NCI-H2171 (cell line): Measurements from ENCODE around the gene GIPC2.
"Not testable (repeated sequence)": the region's sequence is repeated elsewhere in the genome, so short reads cannot be mapped to it uniquely, and the experiment has no call there.

Experiments
- DNase-seq: peaks from one replicate; lab custom pipeline; 2025; lab: John Stamatoyannopoulos, UW

The GIPC2 gene, protein sequence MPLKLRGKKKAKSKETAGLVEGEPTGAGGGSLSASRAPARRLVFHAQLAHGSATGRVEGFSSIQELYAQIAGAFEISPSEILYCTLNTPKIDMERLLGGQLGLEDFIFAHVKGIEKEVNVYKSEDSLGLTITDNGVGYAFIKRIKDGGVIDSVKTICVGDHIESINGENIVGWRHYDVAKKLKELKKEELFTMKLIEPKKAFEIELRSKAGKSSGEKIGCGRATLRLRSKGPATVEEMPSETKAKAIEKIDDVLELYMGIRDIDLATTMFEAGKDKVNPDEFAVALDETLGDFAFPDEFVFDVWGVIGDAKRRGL

DNA sequence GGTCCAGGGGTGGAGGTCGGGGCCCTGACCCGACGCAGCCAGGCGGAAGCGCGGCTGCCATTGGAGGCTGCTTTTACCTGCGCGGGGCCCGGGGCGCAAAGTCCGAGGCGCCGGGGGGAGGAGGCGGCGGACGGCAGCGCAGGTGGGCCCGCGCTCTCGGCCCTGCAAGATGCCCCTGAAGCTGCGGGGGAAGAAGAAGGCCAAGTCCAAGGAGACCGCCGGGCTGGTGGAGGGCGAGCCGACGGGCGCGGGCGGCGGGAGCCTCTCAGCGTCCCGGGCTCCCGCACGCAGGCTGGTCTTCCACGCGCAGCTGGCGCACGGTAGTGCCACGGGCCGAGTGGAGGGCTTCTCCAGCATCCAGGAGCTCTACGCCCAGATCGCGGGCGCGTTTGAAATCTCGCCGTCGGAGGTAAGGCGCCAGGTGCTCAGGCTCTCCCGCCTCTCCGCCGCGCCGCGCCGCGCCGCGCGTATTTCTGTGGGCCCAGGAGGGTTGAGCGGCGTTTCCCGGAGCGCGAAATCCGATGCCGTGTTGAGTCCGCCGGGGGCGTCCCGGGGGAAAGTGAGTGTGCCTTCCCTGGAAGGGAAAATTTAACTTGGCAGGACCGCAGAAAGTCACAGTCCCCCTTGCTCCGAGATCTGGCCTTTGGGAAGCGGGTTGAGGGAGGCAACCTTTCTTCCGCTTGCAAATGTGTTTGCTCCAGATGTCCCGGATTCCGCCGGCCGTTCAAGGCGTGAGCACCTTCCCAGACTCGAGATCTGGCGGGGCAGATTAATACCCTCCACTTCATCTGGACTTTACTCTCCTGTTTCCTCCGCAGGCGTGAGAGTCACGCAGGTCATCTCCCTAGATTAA lies at the start of gene GIPC2:
GIPC2 (plus strand) TSS at position 41 of the 853 bp plus-strand sequence; CDS start at position 170, 129 bp downstream.
- DNase-seq: no peak

DNA sequence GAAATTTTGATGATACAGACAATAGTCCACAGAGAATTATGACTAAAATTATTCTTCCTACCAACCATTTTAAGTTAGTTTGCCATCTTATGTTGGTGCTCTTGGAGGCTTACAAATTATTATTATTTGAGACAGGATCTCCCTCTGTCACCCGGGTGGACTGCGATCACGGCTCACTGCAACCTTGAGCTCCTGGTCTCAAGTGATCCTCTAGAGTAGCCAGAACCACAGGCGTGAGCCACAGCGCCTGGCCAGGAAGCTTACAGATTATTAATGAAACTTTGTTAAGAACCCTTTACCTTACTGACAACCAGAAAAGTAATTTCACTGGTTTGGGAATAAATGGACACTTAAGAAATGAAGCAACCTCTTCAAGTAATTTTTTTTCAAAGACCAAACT lies 49.0 kb upstream of the GIPC2 start:
- no peak for DNase-seq

DNA sequence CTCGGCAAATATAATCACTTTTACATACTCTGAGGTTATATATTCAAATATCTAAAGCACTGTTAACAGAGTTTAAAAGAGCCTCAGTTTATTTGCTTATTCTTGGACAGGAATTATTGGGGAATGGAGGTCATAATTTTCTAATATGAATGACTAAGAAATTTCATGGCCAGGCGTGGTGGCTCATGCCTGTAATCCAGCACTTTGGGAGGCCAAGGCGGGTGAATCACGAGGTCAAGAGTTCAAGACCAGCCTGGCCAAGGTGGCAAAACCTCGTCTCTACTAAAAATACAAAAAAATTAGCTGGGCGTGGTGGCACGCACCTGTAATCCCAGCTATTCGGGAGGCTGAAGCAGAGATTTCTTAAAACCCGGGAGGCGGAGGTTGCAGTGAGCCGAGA lies 45.2 kb upstream of the GIPC2 start:
- DNase-seq: not testable (repeated sequence)

DNA sequence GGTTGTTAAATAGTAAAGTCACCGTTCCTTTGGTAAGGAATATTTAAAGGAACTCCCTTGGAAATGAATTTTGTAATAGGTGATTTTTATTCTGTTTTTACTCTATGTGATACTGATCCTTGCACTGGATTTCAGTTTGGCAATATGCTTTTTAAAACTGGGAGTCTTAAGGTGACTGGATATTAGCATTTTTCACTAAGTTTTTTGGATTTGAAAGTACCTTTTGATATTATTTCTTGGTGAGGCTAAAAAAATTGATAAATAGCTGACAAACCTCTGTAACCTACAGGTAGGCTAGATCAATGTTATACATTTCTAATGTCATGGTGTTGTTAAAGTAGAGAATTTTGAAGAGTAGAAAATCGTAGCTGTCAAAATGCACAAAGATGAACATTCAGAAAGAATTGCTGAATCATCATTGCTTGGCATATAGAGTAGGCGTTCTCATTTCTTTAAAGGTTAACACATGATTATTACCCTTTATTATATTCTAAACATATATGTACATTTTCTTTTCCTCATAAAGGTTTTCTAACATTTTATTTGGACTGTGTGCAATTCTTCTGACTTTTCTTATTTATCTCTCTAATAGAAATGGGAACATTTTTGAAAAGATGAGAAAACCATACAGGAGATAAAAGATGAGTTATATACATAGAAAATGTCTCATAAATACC lies 42.6 kb upstream of the GIPC2 start:
- DNase-seq: no peak

DNA sequence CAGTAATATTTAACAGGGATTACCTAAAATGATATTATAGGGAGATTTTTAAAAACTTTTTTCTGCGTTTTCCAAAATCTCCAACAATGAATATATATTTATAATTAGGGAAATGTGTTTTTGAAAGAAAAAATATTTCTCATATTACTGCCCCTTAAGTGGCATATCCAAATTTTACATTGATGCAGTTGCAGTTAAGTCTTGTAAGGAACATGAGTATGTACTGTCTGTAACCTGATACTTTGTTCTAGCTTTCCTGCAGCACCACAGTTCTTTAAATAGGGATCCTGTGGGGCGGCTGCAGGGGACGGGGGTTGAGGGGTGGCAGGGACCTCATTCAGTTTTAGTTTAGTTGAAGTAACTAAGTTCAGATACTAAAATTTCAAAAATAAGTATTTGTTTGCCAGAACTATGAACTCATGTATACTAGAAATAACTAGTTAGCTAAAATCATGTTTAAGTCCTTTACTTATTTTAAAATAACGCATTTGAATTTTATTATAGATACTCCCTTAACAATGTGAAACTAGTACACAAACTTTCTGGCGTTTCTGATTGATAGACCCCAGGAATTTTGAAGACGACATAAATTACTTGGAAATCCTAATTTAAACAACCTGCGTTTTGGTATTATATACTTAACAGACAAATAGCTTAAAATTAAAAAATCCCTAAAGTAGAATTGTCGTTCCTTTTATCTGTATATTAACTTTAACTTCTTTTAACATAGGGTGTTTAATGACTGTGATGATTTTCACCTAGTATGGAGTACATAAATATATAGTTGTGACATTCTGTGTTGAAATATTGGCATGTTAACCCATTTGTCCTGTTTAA lies 41.7 kb upstream of the GIPC2 start:
- peak; percentile 17 for DNase-seq

DNA sequence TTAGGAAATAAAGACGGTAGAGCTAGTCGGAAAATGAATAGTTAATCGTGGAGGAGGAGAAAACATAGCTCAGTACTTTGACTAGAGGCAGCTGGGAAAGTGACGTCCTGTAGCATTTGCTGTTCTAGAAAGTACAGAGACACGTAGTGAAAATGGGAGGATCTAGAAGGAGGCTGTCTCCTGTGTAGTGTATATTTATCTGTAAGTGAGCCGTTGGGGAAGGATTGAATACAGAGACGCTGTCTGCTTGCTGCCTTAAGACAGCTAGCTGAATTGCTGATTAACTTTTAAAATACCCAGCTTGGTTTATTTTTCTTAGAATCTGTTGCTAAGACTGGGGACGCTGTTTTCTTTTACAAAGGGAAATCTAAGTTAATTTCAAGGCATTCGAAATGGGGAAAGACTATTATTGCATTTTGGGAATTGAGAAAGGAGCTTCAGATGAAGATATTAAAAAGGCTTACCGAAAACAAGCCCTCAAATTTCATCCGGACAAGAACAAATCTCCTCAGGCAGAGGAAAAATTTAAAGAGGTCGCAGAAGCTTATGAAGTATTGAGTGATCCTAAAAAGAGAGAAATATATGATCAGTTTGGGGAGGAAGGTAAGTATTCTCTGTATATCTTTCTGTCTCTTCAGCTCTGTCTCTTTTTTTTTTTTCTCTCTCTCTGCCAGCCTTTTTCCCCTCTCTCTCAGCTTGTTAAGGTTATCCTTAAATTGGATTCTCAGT lies 40.9 kb upstream of the GIPC2 start, which contains the start of gene DNAJB4:
DNAJB4 (plus strand) TSS at position 221 of the 729 bp plus-strand sequence; CDS start at position 393, 172 bp downstream.
- DNase-seq: peak; percentile 59

DNA sequence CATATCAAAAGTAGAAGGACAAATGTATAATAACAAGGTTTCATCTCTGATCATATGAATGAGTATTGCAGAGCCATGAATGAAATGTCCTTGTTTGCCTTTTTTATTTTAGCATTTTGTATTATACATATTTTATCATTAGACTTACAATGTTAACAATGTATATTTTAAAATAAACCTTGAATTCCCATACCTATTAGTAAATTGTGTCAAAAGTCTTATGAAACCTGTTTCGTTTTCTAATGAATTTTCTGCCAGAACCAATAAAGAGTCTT lies 40.4 kb upstream of the GIPC2 start:
- no peak for DNase-seq

DNA sequence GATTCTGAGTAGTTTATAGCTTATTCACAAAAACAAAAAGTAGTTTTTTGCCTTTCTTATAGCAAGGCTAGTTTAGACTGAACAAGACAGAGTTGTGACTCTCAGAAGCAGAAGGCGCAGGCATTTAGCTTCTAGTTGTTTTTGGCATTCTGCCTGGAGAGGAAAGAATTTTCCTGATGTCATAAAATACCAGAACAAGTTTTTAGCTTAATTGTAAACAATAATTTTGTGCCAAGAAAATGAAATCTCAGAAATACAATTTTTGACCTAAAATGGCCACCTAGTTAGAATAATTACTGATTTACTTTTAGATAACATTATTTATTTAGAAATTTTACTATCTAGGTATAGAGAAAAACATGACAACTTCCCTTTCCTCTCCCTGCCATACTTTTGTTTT lies 40.0 kb upstream of the GIPC2 start:
- peak; percentile 17 for DNase-seq

DNA sequence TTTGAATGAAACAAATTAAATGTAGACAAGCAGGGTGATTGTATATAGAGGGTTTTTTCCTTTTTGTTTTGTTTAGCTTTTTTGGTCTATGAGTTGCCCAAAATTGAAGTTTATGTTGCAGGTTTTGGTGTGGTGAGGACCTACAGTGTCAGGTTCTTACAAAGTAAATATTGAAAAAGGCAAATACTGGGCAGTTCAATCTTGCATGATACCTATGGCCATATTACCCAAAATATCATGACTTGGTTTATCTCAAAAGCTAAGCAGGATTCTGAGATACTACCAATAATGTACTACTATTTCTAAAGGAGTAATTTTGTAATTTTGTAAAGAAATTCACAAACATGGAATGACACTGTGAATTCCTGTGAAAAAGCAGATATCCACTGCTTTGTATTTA lies 39.2 kb upstream of the GIPC2 start:
- DNase-seq: no peak

DNA sequence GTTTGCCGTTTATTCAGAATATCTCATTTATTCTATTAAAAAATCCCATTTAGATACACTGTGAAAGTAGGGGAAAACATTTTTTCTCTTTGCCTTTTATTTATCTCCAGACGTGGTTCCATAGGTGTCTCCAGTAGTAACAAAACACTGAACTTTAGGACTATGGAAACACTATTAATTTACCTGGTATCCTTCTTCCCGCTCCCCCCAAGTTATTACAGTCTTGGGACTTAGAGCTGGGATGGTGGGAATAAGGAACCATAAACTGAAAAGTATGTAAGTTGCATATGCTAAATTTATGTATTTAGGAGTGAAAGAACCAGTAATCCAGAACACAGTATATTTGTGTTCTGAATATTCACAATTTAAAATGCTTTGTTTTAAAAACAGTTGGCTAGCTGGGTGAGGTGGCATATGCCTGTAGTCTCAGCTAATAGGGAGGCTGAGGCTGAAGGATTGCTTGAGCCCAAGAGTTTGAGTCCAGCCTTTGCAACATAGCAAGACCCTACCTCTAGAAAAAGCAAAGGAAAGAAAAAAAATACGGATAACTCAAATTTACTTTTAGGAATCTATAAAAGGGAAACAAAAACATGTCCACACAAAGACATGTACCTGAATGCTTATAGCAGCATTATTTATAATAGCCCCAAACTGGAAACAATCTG lies 38.0 kb upstream of the GIPC2 start:
- DNase-seq: no peak

DNA sequence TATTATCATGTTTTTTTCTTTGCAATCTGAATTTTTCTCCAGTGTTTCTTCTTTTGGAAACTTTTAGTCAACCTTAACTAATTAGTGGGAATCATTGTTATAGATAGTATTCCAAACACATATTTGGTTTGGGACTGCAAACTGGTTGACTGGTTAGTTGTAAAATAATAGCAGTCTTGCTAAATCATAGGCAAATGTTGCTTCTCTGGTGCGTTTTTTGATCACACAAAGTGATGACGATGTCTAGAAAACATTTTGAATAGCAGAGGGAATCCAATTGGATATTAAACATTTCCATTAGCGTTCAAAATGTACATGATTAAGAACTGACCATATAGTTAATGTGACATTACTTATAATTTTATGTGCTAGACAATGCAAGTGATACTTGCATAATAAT lies 36.5 kb upstream of the GIPC2 start:
- DNase-seq: no peak

DNA sequence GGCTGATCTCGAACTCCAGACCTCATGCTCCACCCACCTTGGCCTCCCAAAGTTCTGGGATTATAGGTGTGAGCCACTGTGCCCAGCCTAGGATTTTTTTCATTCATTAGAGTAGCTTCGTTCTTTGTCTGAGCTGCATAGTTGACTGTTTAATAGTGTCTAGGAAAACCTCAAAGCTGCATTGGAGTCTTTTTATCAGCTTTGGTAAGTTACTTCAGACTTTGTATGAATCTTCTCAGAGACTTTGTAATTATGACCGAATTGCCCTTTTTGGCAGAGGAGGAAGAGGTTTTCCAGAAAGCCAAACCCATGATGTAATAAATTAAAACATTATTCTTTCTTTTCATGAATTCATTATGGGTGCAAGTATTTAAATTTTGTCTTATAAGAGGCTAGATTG lies 35.9 kb upstream of the GIPC2 start:
- no peak for DNase-seq

DNA sequence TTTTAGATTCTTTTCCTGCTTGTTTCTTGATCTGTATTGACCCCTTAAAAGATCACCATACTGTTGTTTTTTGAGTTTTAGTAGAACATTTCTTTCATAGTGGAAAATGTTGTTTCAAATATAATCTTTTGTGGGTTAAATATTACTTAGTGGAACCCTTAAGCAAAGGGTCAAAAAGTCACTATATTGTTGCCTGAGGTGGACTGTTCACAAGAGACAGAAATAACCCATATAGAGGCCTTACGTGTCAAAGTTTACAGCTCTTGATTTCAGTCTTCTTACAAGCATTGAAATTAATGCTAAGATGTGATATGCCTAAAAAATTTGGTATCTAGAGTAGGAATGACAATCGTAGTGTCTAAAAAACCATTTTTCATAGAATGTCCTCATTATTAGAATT lies 34.7 kb upstream of the GIPC2 start:
- no peak for DNase-seq

DNA sequence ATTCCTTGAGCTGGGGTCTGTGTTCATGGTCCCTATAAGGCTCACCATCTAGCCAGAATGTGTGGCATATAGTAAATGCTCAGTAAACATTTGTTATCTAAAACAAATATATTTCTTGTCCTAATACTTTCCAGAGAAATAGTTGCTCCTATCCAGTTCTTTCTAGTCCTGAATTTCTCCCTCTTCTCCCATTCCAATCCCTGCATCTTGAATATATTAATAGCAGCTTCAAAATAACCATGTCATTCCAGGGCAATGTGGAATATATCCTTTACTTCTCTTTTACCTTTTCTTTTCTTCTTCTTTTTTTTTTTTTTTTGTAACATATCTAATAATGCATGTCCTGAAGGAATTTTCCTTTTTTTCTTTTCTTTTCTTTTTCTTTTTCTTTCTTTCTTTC lies 30.6 kb upstream of the GIPC2 start:
- DNase-seq: no peak

DNA sequence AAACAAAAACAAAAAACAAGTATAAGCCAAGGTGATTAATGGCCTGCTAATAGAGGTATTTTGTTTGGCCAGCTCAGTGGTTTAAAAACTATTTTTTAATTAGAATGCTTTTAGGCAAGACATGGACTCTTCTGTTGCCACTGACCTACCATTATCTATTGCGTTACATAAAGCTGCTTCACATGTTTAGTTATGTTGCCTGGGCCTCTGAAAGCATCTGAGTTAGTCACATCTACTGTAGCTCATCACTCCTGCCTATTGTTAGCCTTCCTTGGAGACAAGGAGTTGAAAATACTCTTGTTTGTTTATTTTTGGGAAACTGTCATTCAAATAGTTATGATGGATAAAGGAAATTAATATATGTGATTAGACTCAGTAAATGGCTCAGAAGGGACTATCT lies 26.7 kb upstream of the GIPC2 start:
- DNase-seq: no peak

DNA sequence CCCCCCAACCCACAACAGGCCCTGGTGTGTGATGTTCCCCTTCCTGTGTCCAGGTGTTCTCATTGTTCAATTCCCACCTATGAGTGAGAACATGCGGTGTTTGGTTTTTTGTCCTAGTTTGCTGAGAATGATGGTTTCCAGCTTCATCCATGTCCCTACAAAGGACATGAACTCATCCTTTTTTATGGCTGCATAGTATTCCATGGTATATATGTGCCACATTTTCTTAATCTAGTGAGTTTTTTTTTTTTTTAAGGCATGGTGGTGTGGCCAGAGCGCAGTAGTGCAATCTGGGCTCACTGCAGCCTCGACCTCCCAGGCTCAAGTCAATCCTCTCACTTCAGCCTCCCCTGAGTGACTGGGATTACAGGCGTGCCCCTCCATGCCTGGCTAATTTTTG lies 24.6 kb upstream of the GIPC2 start:
- DNase-seq: not testable (repeated sequence)

DNA sequence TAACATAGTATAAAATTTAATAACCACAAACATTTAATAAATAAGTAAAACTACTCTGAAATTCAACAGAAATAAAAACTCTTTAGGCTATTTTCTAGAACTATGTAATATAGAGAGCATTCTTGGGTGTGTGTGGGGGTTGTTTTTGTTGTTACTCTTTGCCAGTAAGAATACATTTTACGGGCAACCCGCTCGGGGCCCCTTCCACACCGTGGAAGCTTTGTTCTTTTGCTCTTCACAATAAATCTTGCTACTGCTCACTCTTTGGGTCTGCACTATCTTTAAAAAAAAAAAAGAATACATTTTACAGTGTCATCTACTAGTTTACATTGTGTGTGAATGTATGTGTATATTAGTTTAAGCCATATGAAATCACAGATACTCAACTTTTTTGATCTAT lies 16.0 kb upstream of the GIPC2 start:
- DNase-seq: no peak

DNA sequence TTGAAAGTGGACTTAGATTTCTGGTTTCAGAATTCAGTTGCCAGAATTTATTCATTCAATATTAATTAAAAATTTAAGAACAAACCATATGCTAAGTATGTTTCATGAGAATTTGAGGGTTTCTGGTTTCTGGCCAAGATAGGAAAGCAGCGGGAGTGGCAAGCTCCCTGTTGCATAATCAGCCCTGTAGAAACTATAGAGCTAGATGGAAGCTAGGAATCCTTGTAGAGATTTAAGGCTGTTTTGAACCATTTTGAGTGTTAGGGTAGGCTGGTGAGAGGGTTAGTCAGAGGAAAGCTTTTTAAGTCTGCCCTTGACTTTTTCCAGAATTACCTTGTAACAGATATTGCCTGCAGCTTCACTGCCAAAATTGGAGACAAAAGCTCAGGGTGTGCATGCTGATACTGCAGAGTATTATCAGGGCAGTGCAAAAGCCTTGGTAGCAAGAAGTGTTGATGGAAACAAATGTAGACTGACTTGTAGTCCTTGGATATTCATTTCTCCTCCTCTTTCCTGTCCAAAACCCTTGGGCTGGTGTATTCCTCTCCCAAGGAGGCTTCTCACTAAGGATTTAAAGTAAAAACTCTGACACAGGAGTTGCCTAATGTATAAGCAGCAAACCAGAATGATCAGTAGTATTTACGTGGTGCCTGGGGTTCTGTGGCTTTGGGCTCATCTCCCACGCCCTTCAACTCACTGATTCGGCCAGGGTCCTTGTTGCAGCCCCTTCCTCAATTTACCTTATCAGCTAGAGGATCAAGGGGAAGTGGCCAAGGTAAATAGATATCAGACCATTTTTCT lies 12.6 kb upstream of the GIPC2 start:
- no peak for DNase-seq

DNA sequence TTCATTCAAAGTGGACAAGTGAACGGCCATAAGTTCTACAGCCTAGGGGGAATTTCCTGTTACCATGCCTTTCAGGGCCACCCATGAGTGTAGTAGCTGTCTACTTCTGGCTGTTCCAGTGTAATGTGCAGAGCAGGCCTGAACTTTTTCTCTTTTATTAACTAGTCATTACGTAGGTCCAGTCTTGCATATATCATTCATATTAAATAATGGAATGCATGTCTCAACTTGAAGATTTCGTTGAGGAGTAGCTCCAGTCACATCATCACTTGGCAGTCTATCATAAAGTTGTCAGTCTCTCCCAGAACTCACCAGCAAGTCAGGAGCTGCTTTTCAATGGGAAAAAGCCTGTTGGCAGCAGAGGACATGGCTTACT lies 12.0 kb upstream of the GIPC2 start:
- DNase-seq: no peak

DNA sequence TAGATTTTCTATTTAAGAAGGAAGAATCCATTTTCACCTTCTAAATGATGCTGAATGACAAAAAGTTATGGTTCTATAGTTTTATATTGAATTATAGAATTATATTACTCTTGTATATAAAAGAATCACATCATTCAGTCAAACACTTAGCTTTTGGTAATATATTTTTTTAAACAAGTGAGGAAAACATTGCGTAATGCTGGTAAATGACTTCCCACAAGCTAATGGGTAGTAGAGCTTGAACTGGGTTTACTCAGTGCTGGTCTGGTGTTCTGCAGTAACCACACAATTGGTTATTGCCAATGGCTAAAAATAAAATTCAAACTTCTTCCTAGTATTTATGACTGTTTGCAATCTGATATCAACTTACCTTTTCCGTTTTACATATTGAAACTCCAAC lies 10.6 kb upstream of the GIPC2 start:
- DNase-seq: no peak
